GM19328 (cell line): ENCODE measurements around the gene SLC2A4.
"Not testable (repeated sequence)": the region's sequence is repeated elsewhere in the genome, so short reads cannot be mapped to it uniquely, and the experiment has no call there.

Experiments
- ATAC-seq: cut with Tn5 transposase; IDR thresholded peaks from one replicate; pipeline ENCODE4 v1.9.1; 2021; ENCODE audit warnings: mild to moderate bottlenecking, moderate library complexity; ENCODE audit not compliant: unreplicated experiment

SLC2A4 gene

GRCh38 chr17:7281074-7281952 is at the start of gene SLC2A4:
Gene SLC2A4 (plus strand): TSS chr17:7281718. CDS start chr17:7281935, 217 bp downstream.
- ATAC-seq, result no peak

- no peak for ATAC-seq
Observed at GRCh38 chr17:7232114-7232513, 49.4 kb upstream of the SLC2A4 start.

GRCh38 chr17:7233701-7234082 is 47.8 kb upstream of the SLC2A4 start:
- ATAC-seq, result no peak

GRCh38 chr17:7234083-7234951 is 47.2 kb upstream of the SLC2A4 start, which contains the start of gene DVL2:
Gene DVL2 (minus strand): TSS chr17:7234517. CDS start chr17:7234262, 255 bp downstream.
- ATAC-seq, result peak; percentile 50

- ATAC-seq, result no peak
Observed at GRCh38 chr17:7235693-7236665, 45.5 kb upstream of the SLC2A4 start.

GRCh38 chr17:7236808-7237207 is 44.7 kb upstream of the SLC2A4 start:
- no peak for ATAC-seq

GRCh38 chr17:7237266-7237760 is 44.2 kb upstream of the SLC2A4 start:
- ATAC-seq, result no peak

- no peak for ATAC-seq
Observed at GRCh38 chr17:7237761-7238419, 43.6 kb upstream of the SLC2A4 start.

GRCh38 chr17:7238420-7239090 is 43.0 kb upstream of the SLC2A4 start:
- no peak for ATAC-seq

- peak; percentile 45 for ATAC-seq
Observed at GRCh38 chr17:7239091-7240027, 42.2 kb upstream of the SLC2A4 start, which contains the start of gene PHF23. Gene PHF23 (minus strand): TSS chr17:7239457. CDS start chr17:7239279, 178 bp downstream.

GRCh38 chr17:7240375-7240774 is 41.1 kb upstream of the SLC2A4 start:
- no peak for ATAC-seq

- ATAC-seq, result no peak
Observed at GRCh38 chr17:7241090-7241733, 40.3 kb upstream of the SLC2A4 start.

- ATAC-seq, result no peak
Observed at GRCh38 chr17:7241783-7242716, 39.5 kb upstream of the SLC2A4 start, which contains the start of gene GABARAP. Gene GABARAP (minus strand): TSS chr17:7242449. CDS start chr17:7242330, 119 bp downstream.

GRCh38 chr17:7242717-7243452 is 38.6 kb upstream of the SLC2A4 start:
- peak; percentile 40 for ATAC-seq

GRCh38 chr17:7243453-7243729 is 38.1 kb upstream of the SLC2A4 start:
- no peak for ATAC-seq

GRCh38 chr17:7243838-7244237 is 37.7 kb upstream of the SLC2A4 start:
- ATAC-seq, result not testable (repeated sequence)
